A549 (cell line): Measurements from ENCODE around the gene CD300A. TPM values are rescaled to one million over a fixed set of nuclear protein-coding genes. Genes with fewer than 3 reads are reported as not detected.

Source experiments
- ATAC-seq, 2 experiments: fragments of 200-7000 bp in 1 of 2; fragments of >200 bp in 1 of 2; cut with Nextera tagmentation in 1 of 2; cut with Tn5 transposase in 1 of 2; 3 replicates each; pipeline versions ENCODE4 v1.8.0 to v1.9.1; 2018 to 2020; ENCODE audit warnings: mild to moderate bottlenecking in 1 of 2, moderate library complexity in 1 of 2
- CTCF ChIA-PET: fragments of 300-600 bp; sonication (Branson Sonifier 250); formaldehyde crosslinking; extraction: SDS; loops from one replicate; lab custom pipeline; 2021; ENCODE audit warnings: antibody characterized with exemption, inconsistent platforms; lab: Yijun Ruan, JAX
- POLR2A ChIA-PET: fragments of 350-600 bp; formaldehyde crosslinking; extraction: SDS; loops from one replicate; lab custom pipeline; 2021; ENCODE audit warnings: antibody characterized with exemption, inconsistent platforms; lab: Yijun Ruan, JAX
- DNase-seq, 2 experiments: peaks; one replicate each; pipeline versions ENCODE4 v3.0.0 to v3.0.0-alpha.2; 2011 to 2016; ENCODE audit warnings: low read depth in 1 of 2, low spot score in 1 of 2
- FAIRE-seq: peaks from 2 replicates; lab custom pipeline; 2011; peaks lifted over from hg19 to GRCh38; lab: Jason Lieb, UNC
- H3K27ac ChIP-seq, 2 experiments: fragments of >200 bp; sonication (Bioruptor Twin); formaldehyde crosslinking; 3 replicates each; pipeline ENCODE4 v1.5.1; 2016 to 2017
- H3K4me1 ChIP-seq: fragments of >200 bp; sonication (Bioruptor Twin); formaldehyde crosslinking; 3 replicates; pipeline ENCODE4 v1.6.1; 2016
- H3K4me2 ChIP-seq: fragments of >200 bp; sonication (Bioruptor Twin); formaldehyde crosslinking; 3 replicates; pipeline ENCODE4 v1.6.1; 2016
- H3K4me3 ChIP-seq: fragments of >200 bp; sonication (Bioruptor Twin); formaldehyde crosslinking; 3 replicates; pipeline ENCODE4 v1.5.1; 2016
- H3K9me3 ChIP-seq: fragments of >200 bp; sonication (Bioruptor Twin); formaldehyde crosslinking; 3 replicates; pipeline ENCODE4 v1.6.1; 2016
- CBX2 ChIP-seq: fragments of 200-600 bp; sonication (generic); IDR thresholded peaks from 2 replicates; pipeline ENCODE4 v1.6.1; 2016; ENCODE audit warnings: low read depth, mild to moderate bottlenecking, borderline replicate concordance
- CHD4 ChIP-seq: fragments of 200-600 bp; sonication (generic); IDR thresholded peaks from 2 replicates; pipeline ENCODE4 v1.6.1; 2016; ENCODE audit warnings: antibody characterized with exemption, mild to moderate bottlenecking, borderline replicate concordance
- EHMT2 ChIP-seq: fragments of 200-600 bp; sonication (generic); IDR thresholded peaks from 2 replicates; pipeline ENCODE4 v1.6.1; 2016; ENCODE audit warnings: antibody characterized with exemption, low read depth, mild to moderate bottlenecking, moderate library complexity
- EP300 ChIP-seq, 2 experiments: fragments of >200 bp; sonication (Bioruptor Twin); formaldehyde crosslinking; IDR thresholded peaks; 2 replicates in 1 of 2; 3 replicates in 1 of 2; pipeline ENCODE4 v1.6.1; 2016 to 2017
- ESRRA ChIP-seq: fragments of 150-350 bp; IDR thresholded peaks from 2 replicates; pipeline ENCODE4 v1.6.1; 2014; ENCODE audit warnings: mild to moderate bottlenecking, low read length, borderline replicate concordance
- FOSB ChIP-seq: fragments of 250-450 bp; sonication (Bioruptor Pico); IDR thresholded peaks from 2 replicates; pipeline ENCODE4 v1.5.0; 2020; ENCODE audit warnings: mild to moderate bottlenecking, moderate library complexity
- HES2 ChIP-seq: fragments of >200 bp; sonication (Bioruptor Twin); formaldehyde crosslinking; IDR thresholded peaks from 2 replicates; pipeline ENCODE4 v1.6.1; 2016
- HOXB13 ChIP-seq: fragments of 250-450 bp; sonication (Bioruptor Pico); IDR thresholded peaks from 2 replicates; pipeline ENCODE4 v1.5.0; 2020; ENCODE audit warnings: low read depth, mild to moderate bottlenecking, moderate library complexity
- HOXB5 ChIP-seq: fragments of 250-450 bp; sonication (Bioruptor Pico); IDR thresholded peaks from 2 replicates; pipeline ENCODE4 v1.5.0; 2020; ENCODE audit warnings: mild to moderate bottlenecking, moderate library complexity
- KDM5A ChIP-seq: fragments of 200-600 bp; sonication (generic); IDR thresholded peaks from 2 replicates; pipeline ENCODE4 v1.6.1; 2016; ENCODE audit warnings: antibody characterized with exemption, mild to moderate bottlenecking
- MAFK ChIP-seq: fragments of 450-650 bp; IDR thresholded peaks from 2 replicates; pipeline ENCODE4 v1.6.1; 2014; ENCODE audit not compliant: partially characterized antibody
- NPAS2 ChIP-seq: fragments of 250-450 bp; sonication (Bioruptor Pico); IDR thresholded peaks from 2 replicates; pipeline ENCODE4 v1.8.0; 2022; ENCODE audit warnings: mild to moderate bottlenecking, moderate library complexity, borderline replicate concordance
- PHF8 ChIP-seq: fragments of 200-600 bp; sonication (generic); IDR thresholded peaks from 2 replicates; pipeline ENCODE4 v1.6.1; 2016; ENCODE audit warnings: low read depth, mild to moderate bottlenecking, antibody characterized with exemption, moderate library complexity, borderline replicate concordance
- POLR2AphosphoS2 ChIP-seq: conservative IDR thresholded peaks from 2 replicates; pipeline ENCODE4 v1.6.1; 2012; ENCODE audit warnings: low read length, improper control_type of control experiment, inconsistent platforms
- RFX5 ChIP-seq: fragments of 450-650 bp; IDR thresholded peaks from 2 replicates; pipeline ENCODE4 v1.7.1; 2014; ENCODE audit warnings: antibody characterized with exemption, mild to moderate bottlenecking, moderate library complexity
- RNF2 ChIP-seq: fragments of 200-600 bp; sonication (generic); IDR thresholded peaks from 2 replicates; pipeline ENCODE4 v1.6.1; 2016; ENCODE audit warnings: low read depth, mild to moderate bottlenecking, antibody characterized with exemption, moderate library complexity, borderline replicate concordance
- SMC3 ChIP-seq: fragments of >200 bp; sonication (Bioruptor Twin); formaldehyde crosslinking; IDR thresholded peaks from 3 replicates; pipeline ENCODE4 v1.6.1; 2018; ENCODE audit warnings: inconsistent platforms
- SREBF2 ChIP-seq: fragments of 450-650 bp; IDR thresholded peaks from 2 replicates; pipeline ENCODE4 v1.6.1; 2014; ENCODE audit warnings: mild to moderate bottlenecking, moderate library complexity
- TFCP2L1 ChIP-seq: fragments of 250-450 bp; sonication (Bioruptor Pico); IDR thresholded peaks from 2 replicates; pipeline ENCODE4 v1.5.0; 2021; ENCODE audit warnings: mild to moderate bottlenecking
- TP53 ChIP-seq: fragments of 250-450 bp; sonication (Bioruptor Pico); IDR thresholded peaks from 2 replicates; pipeline ENCODE4 v1.5.0; 2021; ENCODE audit warnings: mild to moderate bottlenecking, moderate library complexity
- USF2 ChIP-seq: fragments of 450-650 bp; IDR thresholded peaks from 2 replicates; pipeline ENCODE4 v1.6.1; 2014; ENCODE audit warnings: antibody characterized with exemption
- ZNF302 ChIP-seq: fragments of 250-450 bp; sonication (Bioruptor Pico); IDR thresholded peaks from 2 replicates; pipeline ENCODE4 v1.9.0; 2021; ENCODE audit warnings: inconsistent platforms, mild to moderate bottlenecking, moderate library complexity
- WGBS: methylation state at CpG from one replicate; pipeline ENCODE4 v1.1.6; 2017; ENCODE audit errors: missing lambda C conversion rate; 5-methylcytosine and 5-hydroxymethylcytosine counted together
- polyA plus RNA-seq, 4 experiments: library from polyadenylated mRNA; depleted of rRNA in 3 of 4; stranded (reverse); fragments of >200 nt; fragmentation: RNase III in 1 of 4; extraction: RNeasy Plus Mini Kit Qiagen cat#74134 plus additional on column Dnase treatment in 1 of 4; gene quantifications; 2 replicates in 3 of 4; 3 replicates in 1 of 4; pipeline ENCODE4 v1.2.3, GENCODE V29; 2011 to 2017
- TF ChIP-seq, protein P1 (sequence below): fragments of >200 bp; sonication (Bioruptor Twin); formaldehyde crosslinking; IDR thresholded peaks from 3 replicates; pipeline ENCODE4 v1.5.1; 2016
- TF ChIP-seq, protein P2 (sequence below): fragments of 250-450 bp; sonication (Bioruptor Pico); IDR thresholded peaks from 2 replicates; pipeline ENCODE4 v1.5.0; 2021; ENCODE audit warnings: mild to moderate bottlenecking, moderate library complexity, borderline replicate concordance

CD300A gene
- polyA plus RNA-seq, 2 of the 4 experiments (the other 2 are of a cell fraction) = not detected

DNA sequence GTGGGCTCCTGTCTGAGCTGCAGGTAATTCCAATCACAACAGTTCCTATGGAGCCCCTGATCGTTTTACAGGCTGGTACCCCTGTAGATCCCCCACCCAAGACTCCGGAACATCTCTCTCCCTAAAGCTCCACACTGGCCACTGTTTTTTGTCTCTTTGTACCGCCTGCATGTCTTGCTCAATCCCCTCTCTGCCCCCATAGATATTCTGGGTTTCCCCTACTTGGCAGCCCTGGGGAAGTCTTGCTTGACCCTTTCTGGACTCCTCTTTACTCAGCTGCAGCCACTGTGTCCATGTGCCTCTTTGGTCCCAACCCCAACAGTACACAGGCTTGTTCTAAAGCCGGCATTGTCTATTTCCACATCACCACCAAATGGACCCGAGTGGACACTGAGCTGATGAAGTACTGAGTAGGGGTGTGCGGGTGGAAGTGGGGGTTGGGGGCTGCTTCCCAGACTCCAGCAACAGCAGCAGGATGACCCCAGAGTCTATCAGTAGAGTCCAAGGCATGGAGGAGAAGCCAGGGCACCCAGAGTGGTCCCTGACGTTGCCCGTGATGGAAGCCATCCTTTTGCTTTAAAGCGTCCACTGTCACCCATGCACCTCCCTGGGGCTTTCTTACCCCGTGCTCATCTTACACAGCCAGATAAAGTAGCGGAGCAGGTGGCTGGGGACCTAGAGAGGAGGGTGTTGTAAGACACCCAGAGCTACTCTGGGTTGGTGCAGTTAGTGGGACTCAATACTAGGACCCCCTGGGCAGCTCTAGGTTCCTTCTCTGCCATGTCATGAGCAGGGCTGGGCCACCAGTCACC is 58.4 kb downstream of the CD300A start:
- ATAC-seq (no peak), DNase-seq (no peak), FAIRE-seq (no peak)
- WGBS = 34% methylated on average over 11 of the region's 11 CpGs
- Histone ChIP-seq H3K4me3 (no peak overlapping the region), H3K9me3 (no peaks in the 10 kb centered on the region), H3K27ac (no peak overlapping the region), H3K4me2 (no peak overlapping the region), H3K4me1 (no peaks in the 10 kb centered on the region)
- ChIA-PET POLR2A (no interaction called here), CTCF (interaction anchor here (0.5 to 3.0 kb wide), 6 partner anchors 15 to 313 kb away, joined by 3 to 8 read pairs (median 6); partner anchors contain the start of gene CD300H)
- no peak for TF ChIP-seq HES2
- no peak for TF ChIP-seq SMC3
- TF ChIP-seq TP53 (CRISPR knock-in tag) = no peak
- TF ChIP-seq CHD4 = no peak
- no peak for TF ChIP-seq ESRRA
- no peak for TF ChIP-seq POLR2AphosphoS2
- TF ChIP-seq, protein P1, sequence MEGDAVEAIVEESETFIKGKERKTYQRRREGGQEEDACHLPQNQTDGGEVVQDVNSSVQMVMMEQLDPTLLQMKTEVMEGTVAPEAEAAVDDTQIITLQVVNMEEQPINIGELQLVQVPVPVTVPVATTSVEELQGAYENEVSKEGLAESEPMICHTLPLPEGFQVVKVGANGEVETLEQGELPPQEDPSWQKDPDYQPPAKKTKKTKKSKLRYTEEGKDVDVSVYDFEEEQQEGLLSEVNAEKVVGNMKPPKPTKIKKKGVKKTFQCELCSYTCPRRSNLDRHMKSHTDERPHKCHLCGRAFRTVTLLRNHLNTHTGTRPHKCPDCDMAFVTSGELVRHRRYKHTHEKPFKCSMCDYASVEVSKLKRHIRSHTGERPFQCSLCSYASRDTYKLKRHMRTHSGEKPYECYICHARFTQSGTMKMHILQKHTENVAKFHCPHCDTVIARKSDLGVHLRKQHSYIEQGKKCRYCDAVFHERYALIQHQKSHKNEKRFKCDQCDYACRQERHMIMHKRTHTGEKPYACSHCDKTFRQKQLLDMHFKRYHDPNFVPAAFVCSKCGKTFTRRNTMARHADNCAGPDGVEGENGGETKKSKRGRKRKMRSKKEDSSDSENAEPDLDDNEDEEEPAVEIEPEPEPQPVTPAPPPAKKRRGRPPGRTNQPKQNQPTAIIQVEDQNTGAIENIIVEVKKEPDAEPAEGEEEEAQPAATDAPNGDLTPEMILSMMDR = no peak
- no peak for TF ChIP-seq FOSB
- TF ChIP-seq SREBF2 = no peak
- TF ChIP-seq USF2 = no peak

GRCh38 chr17:74525465-74525725 is 59.0 kb downstream of the CD300A start:
- ATAC-seq (no peak), FAIRE-seq (no peak), DNase-seq (no peak)
- no peaks in the 10 kb centered on the region for H3K4me1 ChIP-seq
- H3K4me3 ChIP-seq = no peak overlapping the region
- CTCF ChIA-PET = interaction anchor here (0.5 to 3.0 kb wide), 8 partner anchors 9 to 313 kb away, joined by 3 to 9 read pairs (median 8); partner anchors contain the start of gene CD300H
- H3K9me3 ChIP-seq = no peaks in the 10 kb centered on the region
- POLR2A ChIA-PET = no interaction called here
- H3K27ac ChIP-seq = no peak overlapping the region
- no peak for TF ChIP-seq EP300 (IDR thresholded peaks at IDR 0.05)
- no peak for TF ChIP-seq KDM5A
- no peak overlapping the region for H3K4me2 ChIP-seq
- WGBS = 18% methylated on average over 1 of the region's 1 CpG

DNA sequence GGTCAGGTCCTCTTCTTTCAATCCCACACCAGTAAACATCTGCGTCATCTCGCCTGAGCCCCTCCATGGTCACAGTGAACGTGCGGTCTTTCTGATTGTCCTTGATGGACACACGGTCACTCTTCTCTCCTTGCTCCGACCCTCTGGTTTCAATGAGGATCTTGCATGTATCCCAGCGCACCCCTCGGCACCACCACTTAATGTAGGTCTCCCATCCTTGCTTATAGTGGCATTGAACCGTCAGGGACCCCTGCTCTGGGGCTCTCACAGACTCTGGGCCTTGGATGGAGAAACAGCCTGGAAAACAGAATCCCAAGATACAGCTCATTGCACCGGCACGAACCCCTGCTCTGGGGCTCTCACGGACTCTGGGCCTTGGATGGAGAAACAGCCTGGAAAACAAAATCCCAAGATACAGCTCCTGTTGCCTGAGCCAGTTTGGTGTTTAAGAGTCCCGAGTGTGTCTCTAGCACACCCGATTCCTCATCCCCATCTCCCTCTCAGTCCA is 59.4 kb downstream of the CD300A start:
- POLR2A ChIA-PET = no interaction called here
- Histone ChIP-seq H3K4me3 (no peak overlapping the region), H3K4me2 (no peak overlapping the region), H3K9me3 (no peaks in the 10 kb centered on the region), H3K4me1 (no peaks in the 10 kb centered on the region), H3K27ac (no peak overlapping the region)
- ATAC-seq (no peak), DNase-seq (no peak), FAIRE-seq (no peak)
- 44% methylated on average over 14 of the region's 14 CpGs for WGBS
- CTCF ChIA-PET = interaction anchor here (0.5 to 3.0 kb wide), 8 partner anchors 9 to 277 kb away, joined by 3 to 9 read pairs (median 8); partner anchors contain the start of gene CD300H
- TF ChIP-seq CBX2 = no peak
- TF ChIP-seq RFX5 = no peak
- no peak for TF ChIP-seq ESRRA
- no peak for TF ChIP-seq EHMT2
- TF ChIP-seq TFCP2L1 (CRISPR knock-in tag) = no peak
- no peak for TF ChIP-seq USF2
- no peak for TF ChIP-seq HOXB13
- TF ChIP-seq RNF2 = no peak
- no peak for TF ChIP-seq NPAS2 (CRISPR knock-in tag)
- no peak for TF ChIP-seq ZNF302
- TF ChIP-seq PHF8 = no peak
- TF ChIP-seq, protein P2, sequence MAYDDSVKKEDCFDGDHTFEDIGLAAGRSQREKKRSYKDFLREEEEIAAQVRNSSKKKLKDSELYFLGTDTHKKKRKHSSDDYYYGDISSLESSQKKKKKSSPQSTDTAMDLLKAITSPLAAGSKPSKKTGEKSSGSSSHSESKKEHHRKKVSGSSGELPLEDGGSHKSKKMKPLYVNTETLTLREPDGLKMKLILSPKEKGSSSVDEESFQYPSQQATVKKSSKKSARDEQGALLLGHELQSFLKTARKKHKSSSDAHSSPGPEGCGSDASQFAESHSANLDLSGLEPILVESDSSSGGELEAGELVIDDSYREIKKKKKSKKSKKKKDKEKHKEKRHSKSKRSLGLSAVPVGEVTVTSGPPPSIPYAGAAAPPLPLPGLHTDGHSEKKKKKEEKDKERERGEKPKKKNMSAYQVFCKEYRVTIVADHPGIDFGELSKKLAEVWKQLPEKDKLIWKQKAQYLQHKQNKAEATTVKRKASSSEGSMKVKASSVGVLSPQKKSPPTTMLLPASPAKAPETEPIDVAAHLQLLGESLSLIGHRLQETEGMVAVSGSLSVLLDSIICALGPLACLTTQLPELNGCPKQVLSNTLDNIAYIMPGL = no peak
- no peak for TF ChIP-seq HOXB5 (CRISPR knock-in tag)
- no peak for TF ChIP-seq POLR2AphosphoS2
- TF ChIP-seq TP53 (CRISPR knock-in tag) = no peak
- no peak for TF ChIP-seq MAFK
